ENCODE results near the gene PPARD.
A peak's percentile ranks its signal among the peaks of the same experiment; 100 is the strongest.

Gene PPARD

GRCh38 chr6:35343835-35344550 lies 1.6 kb downstream of the PPARD start:
- Mint-ChIP-seq H3K9me3 (peaks cover 8% of the 10 kb centered on the region), H3K4me1 (peaks cover 46% of the 10 kb centered on the region), H3K36me3 (ENCODE audit: low read depth) (peaks cover 28% of the 10 kb centered on the region), H3K4me3 (peak overlapping the region; percentile 97), H3K27me3 (ENCODE audit: low read depth, poor library complexity) (no peaks in the 10 kb centered on the region), H3K27ac (no peak overlapping the region)
- DNase-seq = no peak
- TF ChIP-seq CTCF (IDR thresholded peaks at IDR 0.05) = no peak

GRCh38 chr6:35351422-35351821 lies 9.1 kb downstream of the PPARD start:
- no peaks in the 10 kb centered on the region for H3K9me3 Mint-ChIP-seq
- peak overlapping the region; percentile 80 for H3K27ac Mint-ChIP-seq
- no peak for DNase-seq
- H3K36me3 Mint-ChIP-seq (ENCODE audit: low read depth) = peaks cover 83% of the 10 kb centered on the region
- H3K4me3 Mint-ChIP-seq = no peak overlapping the region
- no peak for TF ChIP-seq CTCF (IDR thresholded peaks at IDR 0.05)
- peaks cover 15% of the 10 kb centered on the region for H3K4me1 Mint-ChIP-seq
- no peaks in the 10 kb centered on the region for H3K27me3 Mint-ChIP-seq (ENCODE audit: low read depth, poor library complexity)

GRCh38 chr6:35352735-35353134 lies 10.4 kb downstream of the PPARD start:
- TF ChIP-seq CTCF (IDR thresholded peaks at IDR 0.05) = no peak
- no peak overlapping the region for H3K4me3 Mint-ChIP-seq
- no peak overlapping the region for H3K27ac Mint-ChIP-seq
- H3K9me3 Mint-ChIP-seq = no peaks in the 10 kb centered on the region
- peaks cover 83% of the 10 kb centered on the region for H3K36me3 Mint-ChIP-seq (ENCODE audit: low read depth)
- H3K4me1 Mint-ChIP-seq = peaks cover 19% of the 10 kb centered on the region
- H3K27me3 Mint-ChIP-seq (ENCODE audit: low read depth, poor library complexity) = no peaks in the 10 kb centered on the region
- no peak for DNase-seq

- Mint-ChIP-seq H3K27me3 (ENCODE audit: low read depth, poor library complexity) (no peaks in the 10 kb centered on the region), H3K4me3 (no peak overlapping the region), H3K4me1 (peaks cover 29% of the 10 kb centered on the region), H3K9me3 (no peaks in the 10 kb centered on the region), H3K27ac (peak overlapping the region; percentile 13), H3K36me3 (ENCODE audit: low read depth) (peaks cover 67% of the 10 kb centered on the region)
- DNase-seq = no peak
- TF ChIP-seq CTCF (IDR thresholded peaks at IDR 0.05) = no peak
Measured at GRCh38 chr6:35354361-35355135, 12.2 kb downstream of the PPARD start.

GRCh38 chr6:35356391-35356790 lies 14.0 kb downstream of the PPARD start:
- no peaks in the 10 kb centered on the region for H3K9me3 Mint-ChIP-seq
- peak overlapping the region; percentile 30 for H3K27ac Mint-ChIP-seq
- no peaks in the 10 kb centered on the region for H3K27me3 Mint-ChIP-seq (ENCODE audit: low read depth, poor library complexity)
- H3K4me1 Mint-ChIP-seq = peaks cover 47% of the 10 kb centered on the region
- no peak overlapping the region for H3K4me3 Mint-ChIP-seq
- DNase-seq = no peak
- peaks cover 48% of the 10 kb centered on the region for H3K36me3 Mint-ChIP-seq (ENCODE audit: low read depth)
- no peak for TF ChIP-seq CTCF (IDR thresholded peaks at IDR 0.05)
